SK-N-SH treated with all-trans-retinoic acid at 6 μM for 48 hours (cell line): ENCODE measurements around the gene CNPY1.

Experiments
- ATAC-seq: fragments of 200-7000 bp; cut with Tn5 transposase; 3 replicates; pipeline ENCODE4 v1.9.1; 2020; ENCODE audit warnings: mild to moderate bottlenecking, moderate library complexity
- ARNTL ChIP-seq: fragments of 450-650 bp; formaldehyde crosslinking; IDR thresholded peaks from 2 replicates; pipeline ENCODE4 v1.5.0; 2020; ENCODE audit warnings: low read depth, mild to moderate bottlenecking, moderate library complexity, borderline replicate concordance
- BACH2 ChIP-seq: fragments of 250-450 bp; sonication (Bioruptor Pico); IDR thresholded peaks from 2 replicates; pipeline ENCODE4 v1.9.0; 2021; ENCODE audit warnings: mild to moderate bottlenecking, borderline replicate concordance
- CREB5 ChIP-seq: fragments of 250-450 bp; sonication (Bioruptor Pico); IDR thresholded peaks from 2 replicates; pipeline ENCODE4 v1.5.1; 2020; ENCODE audit warnings: low read depth, mild to moderate bottlenecking, moderate library complexity
- CSDC2 ChIP-seq: fragments of 250-450 bp; sonication (Bioruptor Pico); IDR thresholded peaks from 2 replicates; pipeline ENCODE4 v1.5.0; 2020; ENCODE audit warnings: mild to moderate bottlenecking, moderate library complexity
- ESRRG ChIP-seq: fragments of 250-450 bp; sonication (Bioruptor Pico); IDR thresholded peaks from 2 replicates; pipeline ENCODE4 v1.6.1; 2021; ENCODE audit warnings: mild to moderate bottlenecking
- GLIS3 ChIP-seq: fragments of 250-450 bp; sonication (Bioruptor Pico); IDR thresholded peaks from 2 replicates; pipeline ENCODE4 v1.5.0; 2020; ENCODE audit warnings: mild to moderate bottlenecking, moderate library complexity
- ISL1 ChIP-seq: fragments of 250-450 bp; sonication (Bioruptor Pico); IDR thresholded peaks from 2 replicates; pipeline ENCODE4 v2.1.2; 2022; ENCODE audit warnings: mild to moderate bottlenecking, moderate library complexity
- OSR1 ChIP-seq: fragments of 250-450 bp; sonication (Bioruptor Pico); IDR thresholded peaks from 2 replicates; pipeline ENCODE4 v1.8.0; 2022; ENCODE audit warnings: moderate library complexity, mild to moderate bottlenecking, inconsistent platforms
- PPARA ChIP-seq: fragments of 250-450 bp; sonication (Bioruptor Pico); IDR thresholded peaks from 2 replicates; pipeline ENCODE4 v1.5.0; 2020; ENCODE audit warnings: mild to moderate bottlenecking, borderline replicate concordance
- RARB ChIP-seq: fragments of 250-450 bp; sonication (Bioruptor Pico); IDR thresholded peaks from 2 replicates; pipeline ENCODE4 v1.8.0; 2021; ENCODE audit warnings: mild to moderate bottlenecking, moderate library complexity
- SNAI2 ChIP-seq: fragments of 250-450 bp; sonication (Bioruptor Pico); IDR thresholded peaks from 2 replicates; pipeline ENCODE4 v1.5.0; 2020; ENCODE audit warnings: mild to moderate bottlenecking, moderate library complexity
- TCF4 ChIP-seq: fragments of 250-450 bp; sonication (Bioruptor Pico); IDR thresholded peaks from 2 replicates; pipeline ENCODE4 v1.8.0; 2021; ENCODE audit warnings: mild to moderate bottlenecking, moderate library complexity, borderline replicate concordance
- ZC3H10 ChIP-seq: fragments of 250-450 bp; sonication (Bioruptor Pico); IDR thresholded peaks from 2 replicates; pipeline ENCODE4 v1.5.1; 2021; ENCODE audit warnings: mild to moderate bottlenecking, moderate library complexity
- ZFP3 ChIP-seq: fragments of 250-450 bp; sonication (Bioruptor Pico); IDR thresholded peaks from 2 replicates; pipeline ENCODE4 v1.5.0; 2020; ENCODE audit warnings: mild to moderate bottlenecking, moderate library complexity
- ZNF565 ChIP-seq: fragments of 450-650 bp; formaldehyde crosslinking; conservative IDR thresholded peaks from 2 replicates; pipeline ENCODE4 v1.5.0; 2020; ENCODE audit warnings: low read depth, mild to moderate bottlenecking, moderate library complexity
- ZNF70 ChIP-seq: fragments of 450-650 bp; formaldehyde crosslinking; IDR thresholded peaks from 2 replicates; pipeline ENCODE4 v1.5.0; 2020; ENCODE audit warnings: mild to moderate bottlenecking, moderate library complexity
- ZNF8 ChIP-seq: fragments of 450-650 bp; formaldehyde crosslinking; IDR thresholded peaks from 2 replicates; pipeline ENCODE4 v1.5.0; 2020; ENCODE audit warnings: mild to moderate bottlenecking, moderate library complexity
- TF ChIP-seq, protein P1 (sequence below): fragments of 250-450 bp; sonication (Bioruptor Pico); IDR thresholded peaks from 2 replicates; pipeline ENCODE4 v1.5.1; 2021; ENCODE audit warnings: mild to moderate bottlenecking, moderate library complexity
- TF ChIP-seq, protein P2 (sequence below): fragments of 250-450 bp; sonication (Bioruptor Pico); IDR thresholded peaks from 2 replicates; pipeline ENCODE4 v1.8.0; 2021; ENCODE audit warnings: low read depth, mild to moderate bottlenecking, moderate library complexity, borderline replicate concordance
- TF ChIP-seq, protein P3 (sequence below): fragments of 250-450 bp; sonication (Bioruptor Pico); IDR thresholded peaks from 2 replicates; pipeline ENCODE4 v1.8.0; 2020; ENCODE audit warnings: mild to moderate bottlenecking, moderate library complexity, borderline replicate concordance
- TF ChIP-seq, protein P4 (sequence below): fragments of 250-450 bp; sonication (Bioruptor Pico); IDR thresholded peaks from 2 replicates; pipeline ENCODE4 v1.5.0; 2020; ENCODE audit warnings: mild to moderate bottlenecking, moderate library complexity

CNPY1 gene

DNA sequence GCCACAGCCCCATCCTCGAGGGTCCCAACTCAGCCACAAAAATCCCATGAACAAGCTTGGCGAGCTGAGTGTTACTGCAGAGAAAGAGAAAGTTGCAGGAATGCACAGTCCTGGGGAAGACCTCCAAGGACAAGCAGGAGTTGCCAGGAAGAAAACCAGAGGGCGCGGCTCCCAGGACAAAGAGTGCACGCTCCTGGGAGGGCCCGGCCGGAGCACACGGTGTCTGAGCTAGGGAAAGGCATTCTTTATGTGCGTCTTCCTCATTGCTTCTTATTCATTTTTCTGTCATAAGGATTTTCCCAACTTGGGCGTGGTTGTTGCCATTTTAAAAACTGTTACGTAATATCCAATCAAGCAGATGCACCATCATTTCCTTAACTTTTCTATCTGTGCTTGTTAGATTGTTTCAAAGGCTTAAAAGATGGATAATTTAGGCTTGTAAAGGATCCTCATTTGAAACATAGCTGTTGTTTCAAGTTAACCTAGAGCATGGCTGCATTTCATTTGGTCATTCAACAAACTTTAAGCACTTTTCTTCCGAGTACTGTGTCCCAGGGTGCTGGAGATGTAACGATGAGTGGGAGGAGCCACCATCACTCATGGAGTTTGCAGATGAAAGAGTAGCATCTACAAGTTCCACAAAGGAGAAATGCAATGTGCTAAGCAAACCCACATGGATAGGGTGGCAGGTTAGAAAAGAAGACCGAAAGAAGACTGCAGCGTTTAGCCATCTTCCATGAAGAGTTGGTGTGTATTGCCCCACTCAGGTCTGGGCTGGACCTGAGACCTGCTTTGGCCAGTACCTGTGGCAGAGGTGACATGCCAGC lies 5.6 kb upstream of the CNPY1 start:
- TF ChIP-seq, protein P1, sequence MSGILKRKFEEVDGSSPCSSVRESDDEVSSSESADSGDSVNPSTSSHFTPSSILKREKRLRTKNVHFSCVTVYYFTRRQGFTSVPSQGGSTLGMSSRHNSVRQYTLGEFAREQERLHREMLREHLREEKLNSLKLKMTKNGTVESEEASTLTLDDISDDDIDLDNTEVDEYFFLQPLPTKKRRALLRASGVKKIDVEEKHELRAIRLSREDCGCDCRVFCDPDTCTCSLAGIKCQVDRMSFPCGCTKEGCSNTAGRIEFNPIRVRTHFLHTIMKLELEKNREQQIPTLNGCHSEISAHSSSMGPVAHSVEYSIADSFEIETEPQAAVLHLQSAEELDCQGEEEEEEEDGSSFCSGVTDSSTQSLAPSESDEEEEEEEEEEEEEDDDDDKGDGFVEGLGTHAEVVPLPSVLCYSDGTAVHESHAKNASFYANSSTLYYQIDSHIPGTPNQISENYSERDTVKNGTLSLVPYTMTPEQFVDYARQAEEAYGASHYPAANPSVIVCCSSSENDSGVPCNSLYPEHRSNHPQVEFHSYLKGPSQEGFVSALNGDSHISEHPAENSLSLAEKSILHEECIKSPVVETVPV (CRISPR knock-in tag): no peak
- no peak for TF ChIP-seq GLIS3
- no peak for TF ChIP-seq ZNF70
- no peak for TF ChIP-seq OSR1
- no peak for TF ChIP-seq ISL1 (CRISPR knock-in tag)
- TF ChIP-seq, protein P2, sequence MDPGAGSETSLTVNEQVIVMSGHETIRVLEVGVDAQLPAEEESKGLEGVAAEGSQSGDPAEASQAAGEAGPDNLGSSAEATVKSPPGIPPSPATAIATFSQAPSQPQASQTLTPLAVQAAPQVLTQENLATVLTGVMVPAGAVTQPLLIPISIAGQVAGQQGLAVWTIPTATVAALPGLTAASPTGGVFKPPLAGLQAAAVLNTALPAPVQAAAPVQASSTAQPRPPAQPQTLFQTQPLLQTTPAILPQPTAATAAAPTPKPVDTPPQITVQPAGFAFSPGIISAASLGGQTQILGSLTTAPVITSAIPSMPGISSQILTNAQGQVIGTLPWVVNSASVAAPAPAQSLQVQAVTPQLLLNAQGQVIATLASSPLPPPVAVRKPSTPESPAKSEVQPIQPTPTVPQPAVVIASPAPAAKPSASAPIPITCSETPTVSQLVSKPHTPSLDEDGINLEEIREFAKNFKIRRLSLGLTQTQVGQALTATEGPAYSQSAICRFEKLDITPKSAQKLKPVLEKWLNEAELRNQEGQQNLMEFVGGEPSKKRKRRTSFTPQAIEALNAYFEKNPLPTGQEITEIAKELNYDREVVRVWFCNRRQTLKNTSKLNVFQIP (CRISPR knock-in tag): no peak
- TF ChIP-seq, all 23 proteins: peak for 0
- ATAC-seq: no peak

GRCh38 chr7:155550916-155551315 lies 4.6 kb upstream of the CNPY1 start:
- ATAC-seq: no peak
- TF ChIP-seq ZC3H10 (CRISPR knock-in tag) (no peak), ESRRG (CRISPR knock-in tag) (no peak), RARB (CRISPR knock-in tag) (no peak), BACH2 (CRISPR knock-in tag) (no peak), CREB5 (CRISPR knock-in tag) (no peak), ZNF565 (no peak), ARNTL (CRISPR knock-in tag) (no peak)
- TF ChIP-seq, protein P3, sequence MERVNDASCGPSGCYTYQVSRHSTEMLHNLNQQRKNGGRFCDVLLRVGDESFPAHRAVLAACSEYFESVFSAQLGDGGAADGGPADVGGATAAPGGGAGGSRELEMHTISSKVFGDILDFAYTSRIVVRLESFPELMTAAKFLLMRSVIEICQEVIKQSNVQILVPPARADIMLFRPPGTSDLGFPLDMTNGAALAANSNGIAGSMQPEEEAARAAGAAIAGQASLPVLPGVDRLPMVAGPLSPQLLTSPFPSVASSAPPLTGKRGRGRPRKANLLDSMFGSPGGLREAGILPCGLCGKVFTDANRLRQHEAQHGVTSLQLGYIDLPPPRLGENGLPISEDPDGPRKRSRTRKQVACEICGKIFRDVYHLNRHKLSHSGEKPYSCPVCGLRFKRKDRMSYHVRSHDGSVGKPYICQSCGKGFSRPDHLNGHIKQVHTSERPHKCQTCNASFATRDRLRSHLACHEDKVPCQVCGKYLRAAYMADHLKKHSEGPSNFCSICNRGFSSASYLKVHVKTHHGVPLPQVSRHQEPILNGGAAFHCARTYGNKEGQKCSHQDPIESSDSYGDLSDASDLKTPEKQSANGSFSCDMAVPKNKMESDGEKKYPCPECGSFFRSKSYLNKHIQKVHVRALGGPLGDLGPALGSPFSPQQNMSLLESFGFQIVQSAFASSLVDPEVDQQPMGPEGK: no peak

DNA sequence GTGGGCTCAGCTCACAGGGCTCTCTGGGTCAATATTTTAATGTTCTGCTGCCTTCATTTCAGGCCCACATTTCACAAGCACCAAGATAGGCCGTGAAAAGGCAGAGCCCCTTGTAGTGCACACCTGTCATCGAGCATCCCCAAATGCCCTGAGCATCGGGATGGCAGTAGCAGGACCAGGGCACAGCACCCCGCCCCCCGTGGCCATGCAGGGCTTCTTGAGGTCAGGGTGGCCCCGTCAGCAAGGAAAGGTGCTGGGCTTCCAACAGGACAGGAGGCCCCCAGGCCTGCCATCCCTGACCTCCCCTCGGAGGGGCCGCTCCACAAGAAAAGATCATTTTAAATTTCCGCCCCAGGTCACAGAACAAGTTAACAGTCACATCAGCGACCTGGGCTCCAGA lies 2.9 kb upstream of the CNPY1 start:
- TF ChIP-seq, protein P1 (CRISPR knock-in tag): no peak
- TF ChIP-seq, protein P2 (CRISPR knock-in tag): no peak
- TF ChIP-seq, protein P4, sequence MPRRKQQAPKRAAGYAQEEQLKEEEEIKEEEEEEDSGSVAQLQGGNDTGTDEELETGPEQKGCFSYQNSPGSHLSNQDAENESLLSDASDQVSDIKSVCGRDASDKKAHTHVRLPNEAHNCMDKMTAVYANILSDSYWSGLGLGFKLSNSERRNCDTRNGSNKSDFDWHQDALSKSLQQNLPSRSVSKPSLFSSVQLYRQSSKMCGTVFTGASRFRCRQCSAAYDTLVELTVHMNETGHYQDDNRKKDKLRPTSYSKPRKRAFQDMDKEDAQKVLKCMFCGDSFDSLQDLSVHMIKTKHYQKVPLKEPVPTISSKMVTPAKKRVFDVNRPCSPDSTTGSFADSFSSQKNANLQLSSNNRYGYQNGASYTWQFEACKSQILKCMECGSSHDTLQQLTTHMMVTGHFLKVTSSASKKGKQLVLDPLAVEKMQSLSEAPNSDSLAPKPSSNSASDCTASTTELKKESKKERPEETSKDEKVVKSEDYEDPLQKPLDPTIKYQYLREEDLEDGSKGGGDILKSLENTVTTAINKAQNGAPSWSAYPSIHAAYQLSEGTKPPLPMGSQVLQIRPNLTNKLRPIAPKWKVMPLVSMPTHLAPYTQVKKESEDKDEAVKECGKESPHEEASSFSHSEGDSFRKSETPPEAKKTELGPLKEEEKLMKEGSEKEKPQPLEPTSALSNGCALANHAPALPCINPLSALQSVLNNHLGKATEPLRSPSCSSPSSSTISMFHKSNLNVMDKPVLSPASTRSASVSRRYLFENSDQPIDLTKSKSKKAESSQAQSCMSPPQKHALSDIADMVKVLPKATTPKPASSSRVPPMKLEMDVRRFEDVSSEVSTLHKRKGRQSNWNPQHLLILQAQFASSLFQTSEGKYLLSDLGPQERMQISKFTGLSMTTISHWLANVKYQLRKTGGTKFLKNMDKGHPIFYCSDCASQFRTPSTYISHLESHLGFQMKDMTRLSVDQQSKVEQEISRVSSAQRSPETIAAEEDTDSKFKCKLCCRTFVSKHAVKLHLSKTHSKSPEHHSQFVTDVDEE (CRISPR knock-in tag): no peak
- TF ChIP-seq ZFP3 (CRISPR knock-in tag) (no peak), OSR1 (no peak), CSDC2 (CRISPR knock-in tag) (no peak), PPARA (no peak), ZNF8 (CRISPR knock-in tag) (no peak), TCF4 (CRISPR knock-in tag) (no peak), ZNF70 (no peak), ZC3H10 (CRISPR knock-in tag) (no peak), SNAI2 (CRISPR knock-in tag) (no peak), RARB (CRISPR knock-in tag) (no peak)
- TF ChIP-seq, protein P3: no peak
- no peak for ATAC-seq
